Suppressor macrophage treated with lipopolysaccharide for 4 hours (primary cell): Measurements from ENCODE around the gene SURF2.
"Not testable (repeated sequence)": the region's sequence is repeated elsewhere in the genome, so short reads cannot be mapped to it uniquely, and the experiment has no call there.

Source experiments
- DNase-seq: peaks from one replicate; pipeline ENCODE4 v3.0.0-alpha.2; 2020

The SURF2 gene

GRCh38 chr9:133357656-133358055 lies 1.3 kb downstream of the SURF2 start:
- DNase-seq: no peak

DNA sequence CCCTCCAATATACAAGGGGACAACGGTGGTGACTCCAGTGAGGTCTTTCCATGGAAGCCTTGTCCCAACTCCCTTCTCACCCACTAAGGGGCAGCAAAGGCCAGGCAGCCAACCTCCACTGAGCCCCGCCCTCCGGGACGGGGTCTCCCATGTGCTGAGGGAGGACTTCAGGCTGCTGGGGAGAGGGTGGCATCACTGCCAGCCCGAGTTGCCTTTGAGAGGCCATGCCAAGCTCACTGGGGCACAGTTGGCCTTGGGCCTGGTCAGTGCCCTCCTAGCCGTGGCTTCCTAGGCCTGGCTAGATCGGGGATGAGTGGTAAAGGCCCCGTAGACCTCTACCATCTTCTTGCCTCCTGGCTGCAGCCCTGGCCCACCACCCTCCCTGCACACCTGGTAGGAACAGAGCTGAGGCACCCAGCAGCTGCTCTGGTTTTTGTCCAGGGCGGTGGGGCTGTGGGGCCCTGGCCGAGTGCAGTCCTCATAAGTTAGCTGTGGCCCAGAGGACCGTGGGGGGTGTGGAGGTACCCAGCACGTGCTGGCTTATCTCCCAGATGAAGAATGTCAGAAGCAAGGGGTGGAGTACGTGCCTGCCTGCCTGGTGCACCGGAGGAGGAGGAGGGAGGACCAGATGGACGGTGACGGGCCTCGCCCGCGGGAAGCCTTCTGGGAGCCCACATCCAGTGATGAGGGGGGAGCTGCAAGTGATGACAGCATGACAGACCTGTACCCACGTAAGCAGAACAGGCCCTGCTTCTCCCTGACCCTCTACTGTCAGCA lies 3.2 kb downstream of the SURF2 start:
- DNase-seq: no peak

- no peak for DNase-seq
Measured at GRCh38 chr9:133360400-133361393, 4.3 kb downstream of the SURF2 start.

- no peak for DNase-seq
Measured at GRCh38 chr9:133361507-133362092, 5.2 kb downstream of the SURF2 start.

GRCh38 chr9:133362359-133363044 lies 6.2 kb downstream of the SURF2 start:
- DNase-seq: no peak

GRCh38 chr9:133366435-133366834 lies 10.1 kb downstream of the SURF2 start:
- no peak for DNase-seq

DNA sequence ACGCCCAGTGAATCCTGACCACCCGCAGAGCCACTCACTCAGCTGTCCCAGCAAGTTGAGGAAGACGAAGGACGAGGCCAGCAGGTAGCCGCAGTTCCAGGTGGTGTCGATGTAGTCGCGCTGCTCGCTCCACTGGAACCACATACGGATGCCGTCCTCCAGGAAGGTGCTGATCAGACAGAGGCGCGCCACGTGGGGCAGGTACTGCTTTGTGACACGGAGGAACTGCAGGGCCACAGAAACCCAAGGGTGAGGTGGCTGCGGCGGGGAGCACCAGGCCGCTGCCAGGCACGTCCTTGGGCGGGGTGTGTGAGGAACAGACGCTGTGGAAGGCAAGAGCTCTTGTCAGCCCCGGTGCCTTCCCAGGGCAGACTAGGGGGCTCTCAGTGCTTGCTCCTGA lies 10.9 kb downstream of the SURF2 start:
- no peak for DNase-seq

DNA sequence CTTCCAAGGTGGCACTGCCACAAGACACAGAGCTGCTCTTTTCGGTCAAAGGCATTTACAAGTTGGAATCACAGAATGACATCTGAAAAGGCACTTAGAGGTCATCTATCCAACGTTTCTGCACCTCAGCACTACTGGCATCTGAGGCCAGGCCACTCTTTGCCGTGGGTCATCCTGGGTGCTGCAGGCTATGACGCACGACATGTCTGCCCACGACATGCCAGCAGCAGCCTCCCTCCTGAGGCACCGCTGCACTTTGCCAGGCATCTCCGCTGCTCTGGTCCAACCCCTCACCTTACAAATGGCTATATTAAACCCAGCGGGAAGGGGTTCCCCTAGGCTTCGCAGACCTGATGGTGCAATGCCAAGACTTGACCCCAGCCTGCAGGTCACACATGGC lies 11.4 kb downstream of the SURF2 start:
- DNase-seq: no peak

- DNase-seq: no peak
Measured at GRCh38 chr9:133368249-133368881, 12.0 kb downstream of the SURF2 start.

DNA sequence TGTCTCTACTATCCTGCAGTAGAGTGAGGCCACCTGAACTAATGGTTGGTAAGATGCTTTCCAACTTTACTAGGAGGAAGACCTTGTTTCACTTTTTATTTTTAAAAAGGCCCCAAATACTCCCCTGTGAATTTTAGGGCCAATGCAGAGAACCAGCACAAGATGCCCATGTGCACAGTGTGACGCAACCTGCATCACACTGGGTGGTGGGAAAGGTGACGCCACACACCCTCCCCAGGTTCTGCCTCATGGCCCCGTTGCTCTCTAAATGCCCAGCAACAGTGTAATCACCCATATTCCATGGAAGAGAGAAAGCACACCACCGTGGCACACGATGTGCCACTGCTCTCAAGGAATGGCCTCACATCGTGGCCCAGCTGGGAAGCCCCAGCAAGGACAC lies 13.1 kb downstream of the SURF2 start:
- no peak for DNase-seq

- no peak for DNase-seq
Measured at GRCh38 chr9:133369933-133370332, 13.6 kb downstream of the SURF2 start.

DNA sequence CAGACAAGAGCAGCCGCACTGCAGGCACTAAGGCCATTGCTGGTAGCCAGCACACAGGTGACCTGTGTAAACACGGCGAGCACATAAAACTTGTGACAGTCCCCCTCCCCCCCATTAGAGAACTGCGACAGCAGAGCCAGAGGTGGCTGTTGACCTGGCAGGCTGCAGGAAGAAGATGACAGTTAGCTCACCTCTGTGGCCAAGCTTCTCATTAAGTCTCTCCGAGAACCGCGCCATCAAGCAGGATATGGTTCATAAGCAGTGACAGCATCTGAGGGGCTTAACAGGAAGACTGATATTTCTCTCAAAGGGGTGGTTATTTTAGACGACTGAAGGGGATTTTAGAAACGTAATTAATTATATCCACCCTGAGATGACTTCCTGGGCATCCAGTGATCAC lies 14.3 kb downstream of the SURF2 start:
- no peak for DNase-seq

GRCh38 chr9:133371261-133371711 lies 14.9 kb downstream of the SURF2 start:
- peak; percentile 28 for DNase-seq

DNA sequence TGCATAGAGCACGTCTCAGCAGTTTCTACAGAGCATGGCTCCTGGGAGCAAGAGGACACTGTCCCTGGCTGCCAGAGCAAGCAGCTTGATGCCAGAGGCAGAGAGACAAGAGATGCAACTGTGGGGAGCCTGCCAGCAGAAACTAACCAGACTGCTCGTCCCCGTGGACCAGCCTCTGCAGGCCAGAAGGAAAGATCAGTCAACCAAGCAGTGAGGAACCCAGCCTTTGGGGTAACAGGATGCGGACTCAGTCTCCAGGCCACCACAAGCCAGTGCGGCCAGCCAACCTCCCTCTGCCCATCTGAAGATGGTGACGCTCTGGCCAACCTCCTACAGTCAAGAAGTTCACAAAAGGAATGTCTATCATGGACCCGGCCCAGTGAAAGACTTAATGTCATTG lies 15.8 kb downstream of the SURF2 start:
- DNase-seq: no peak

GRCh38 chr9:133374612-133375115 lies 18.3 kb downstream of the SURF2 start:
- DNase-seq: peak; percentile 60

GRCh38 chr9:133375116-133375723 lies 18.9 kb downstream of the SURF2 start:
- peak; percentile 48 for DNase-seq

DNA sequence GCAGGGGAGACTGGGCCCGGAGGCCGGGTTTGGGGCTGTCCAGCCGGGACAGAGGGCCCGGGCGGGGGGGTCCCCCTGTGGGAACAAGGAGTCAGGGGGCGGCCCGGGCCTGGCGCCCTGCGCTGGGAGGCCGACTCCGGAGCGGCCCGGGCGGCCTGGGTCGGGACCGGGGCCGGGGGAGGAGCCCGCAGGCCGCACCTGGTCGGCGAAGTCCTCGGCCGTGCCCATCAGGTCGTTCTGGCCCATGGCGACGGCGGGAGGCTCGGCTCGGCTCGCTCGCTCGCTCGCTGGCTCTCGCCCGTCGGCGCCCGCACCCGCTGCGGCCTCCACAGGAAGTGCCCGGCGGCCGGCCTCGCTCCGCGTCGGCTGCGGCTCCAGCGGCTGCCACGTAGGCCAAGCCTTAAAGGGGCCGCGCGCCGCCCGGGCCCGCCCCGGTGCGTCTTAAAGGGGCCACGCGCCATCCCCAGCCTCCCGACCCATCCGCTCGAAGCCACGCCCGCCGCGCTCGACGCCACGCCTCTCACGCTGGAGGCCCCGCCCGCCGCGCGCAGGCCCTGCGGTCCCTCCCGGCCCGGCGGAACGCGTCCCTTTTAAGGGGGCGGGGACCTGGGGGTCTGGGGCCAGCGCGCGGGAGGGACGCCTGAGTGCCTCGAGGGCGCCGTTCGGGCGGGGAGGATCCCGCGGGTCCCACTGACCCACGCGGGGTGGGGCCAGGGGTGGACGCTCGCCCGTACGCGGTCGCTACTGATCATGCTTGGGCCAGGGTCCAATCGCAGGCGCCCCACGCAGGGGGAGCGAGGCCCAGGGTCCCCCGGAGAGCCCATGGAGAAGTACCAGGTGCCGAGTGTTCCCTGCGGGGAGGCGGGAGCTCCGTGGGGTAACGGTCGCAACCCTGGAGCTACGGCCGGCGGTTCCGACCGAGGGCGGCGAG lies 19.6 kb downstream of the SURF2 start, which contains the start of the genes STKLD1 and SURF4:
TSS of gene STKLD1 (plus strand) at position 643 of the 931 bp plus-strand sequence. CDS start at position 751, 108 bp downstream.
TSS of gene SURF4 (minus strand) at position 337 of the 931 bp plus-strand sequence. CDS start at position 246, 91 bp downstream.
- peak; percentile 99 for DNase-seq

DNA sequence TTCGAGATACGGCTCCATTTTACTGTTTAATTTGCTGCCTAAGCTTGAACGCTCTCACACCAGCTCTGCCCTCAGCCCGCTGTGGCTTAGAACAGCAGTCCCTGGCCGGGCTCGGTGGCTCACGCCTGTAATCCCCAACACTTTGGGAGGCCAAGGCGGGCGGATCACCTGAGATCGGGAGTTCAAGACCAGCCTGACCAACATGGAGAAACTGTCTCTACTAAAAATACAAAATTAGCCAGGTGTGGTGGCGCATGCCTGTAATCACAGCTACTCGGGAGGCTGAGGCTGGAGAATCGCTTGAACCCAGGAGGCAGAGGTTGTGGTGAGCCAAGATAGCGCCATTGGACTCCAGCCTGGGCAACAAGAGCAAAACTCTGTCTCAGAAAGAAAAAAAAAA lies 20.9 kb downstream of the SURF2 start:
- not testable (repeated sequence) for DNase-seq

GRCh38 chr9:133377721-133378216 lies 21.4 kb downstream of the SURF2 start:
- DNase-seq: no peak

- DNase-seq: no peak
Measured at GRCh38 chr9:133378408-133378962, 22.1 kb downstream of the SURF2 start.
